ENCODE measurements around the gene RSRC1.
"Not testable (repeated sequence)": the region's sequence is repeated elsewhere in the genome, so short reads cannot be mapped to it uniquely, and the experiment has no call there.

Gene RSRC1

GRCh38 chr3:158134363-158134762 is 24.5 kb downstream of the RSRC1 start:
- no peak for DNase-seq

DNA sequence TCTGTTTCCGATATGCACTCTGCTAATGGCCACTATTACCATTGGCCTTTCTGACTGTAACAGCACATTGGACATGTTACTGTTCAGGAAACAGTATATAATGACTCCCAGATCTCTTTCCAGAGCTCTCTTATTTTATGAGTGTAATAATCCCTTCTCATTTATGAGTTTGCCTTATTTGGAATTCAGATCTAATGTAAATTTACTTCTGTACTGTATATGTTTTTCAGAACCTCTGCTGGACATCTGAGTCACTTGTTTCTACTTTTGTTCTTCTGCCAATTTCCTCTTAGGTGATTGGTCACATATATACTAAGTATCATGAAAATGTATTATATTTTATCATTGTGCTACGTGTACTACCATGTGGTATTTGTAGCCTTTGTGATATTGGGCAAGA is 30.5 kb downstream of the RSRC1 start:
- no peak for DNase-seq

GRCh38 chr3:158148218-158148617 is 38.3 kb downstream of the RSRC1 start:
- DNase-seq, result no peak

DNA sequence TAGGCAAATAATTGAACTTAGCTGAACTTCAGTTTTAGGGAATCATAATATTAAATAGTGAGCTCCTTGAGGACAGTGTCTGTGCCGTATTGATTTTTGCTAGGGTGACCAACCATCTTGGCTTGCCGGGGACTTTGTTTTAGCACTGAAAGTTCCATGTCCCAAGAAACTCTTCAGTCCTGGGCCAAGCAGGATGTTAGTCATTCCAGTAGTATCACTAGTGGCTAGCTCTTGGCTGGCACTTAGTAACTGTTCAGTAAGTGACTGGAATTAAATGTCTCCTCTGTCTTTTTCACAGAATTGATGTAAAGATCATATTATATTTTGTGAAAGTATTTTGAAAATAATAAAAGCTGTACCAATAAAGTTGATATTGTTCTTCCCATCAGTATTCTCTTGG is 42.3 kb downstream of the RSRC1 start:
- DNase-seq, result no peak

DNA sequence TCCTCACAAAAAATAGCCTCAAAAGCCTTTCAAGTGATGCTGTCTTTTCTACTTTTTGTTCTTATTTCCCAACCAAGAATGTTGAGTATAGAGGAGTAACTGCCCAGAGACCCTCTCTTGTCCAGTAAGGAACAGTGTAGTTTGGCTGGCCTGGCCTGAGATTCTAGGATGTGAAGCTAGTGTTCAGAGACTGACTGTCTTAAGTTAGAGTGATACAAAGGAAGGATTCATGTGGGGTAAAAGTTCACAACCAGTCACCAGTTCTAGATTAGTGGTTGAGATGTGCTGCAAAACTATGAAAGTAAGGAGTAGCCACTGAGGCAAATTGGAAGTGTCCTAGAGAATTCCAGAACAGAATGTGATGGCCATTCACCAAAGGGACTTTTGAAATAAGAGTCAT is 49.1 kb downstream of the RSRC1 start:
- no peak for DNase-seq

DNA sequence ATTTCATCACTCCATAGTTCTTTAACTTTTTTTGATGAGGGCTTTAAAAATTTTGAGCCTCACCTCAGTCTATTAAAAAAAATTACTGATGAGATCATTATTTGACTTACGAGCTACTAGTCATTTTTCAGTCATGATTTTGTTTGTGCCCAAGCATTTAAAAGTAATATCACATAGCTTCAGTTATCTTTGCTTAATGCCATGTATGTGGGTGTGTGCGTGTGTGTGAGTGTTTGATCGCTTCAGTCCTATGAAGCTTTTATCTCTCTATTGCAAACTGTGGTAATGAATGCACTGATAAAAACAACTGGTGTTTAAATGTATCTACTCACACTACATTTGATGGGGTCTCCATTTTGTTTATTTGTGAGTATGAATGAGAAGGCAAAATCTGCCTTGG is 49.8 kb downstream of the RSRC1 start:
- no peak for DNase-seq

- no peak for DNase-seq
These were observed 51.1 kb downstream of the RSRC1 start for GRCh38 chr3:158160958-158161357.

- DNase-seq, result no peak
These were observed 55.3 kb downstream of the RSRC1 start for GRCh38 chr3:158165141-158165655.

DNA sequence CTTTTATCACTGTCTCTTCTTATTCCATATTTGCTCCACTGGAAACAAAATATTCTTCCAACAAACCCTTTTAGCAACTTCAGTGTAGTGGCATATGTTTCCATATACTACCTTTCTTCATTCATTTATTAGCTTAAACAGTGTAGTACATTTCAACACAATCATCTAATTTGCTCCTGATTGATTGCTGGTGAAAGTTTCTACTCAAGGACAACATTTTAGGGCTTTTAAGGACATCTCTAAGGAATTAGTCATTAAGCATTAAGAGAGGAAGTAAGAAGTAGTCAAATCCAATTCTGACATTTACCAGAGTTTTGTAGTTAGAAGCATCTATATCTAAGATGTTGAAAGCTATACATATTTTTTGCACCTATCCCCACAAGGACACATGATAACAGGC is 55.8 kb downstream of the RSRC1 start:
- DNase-seq, result no peak

DNA sequence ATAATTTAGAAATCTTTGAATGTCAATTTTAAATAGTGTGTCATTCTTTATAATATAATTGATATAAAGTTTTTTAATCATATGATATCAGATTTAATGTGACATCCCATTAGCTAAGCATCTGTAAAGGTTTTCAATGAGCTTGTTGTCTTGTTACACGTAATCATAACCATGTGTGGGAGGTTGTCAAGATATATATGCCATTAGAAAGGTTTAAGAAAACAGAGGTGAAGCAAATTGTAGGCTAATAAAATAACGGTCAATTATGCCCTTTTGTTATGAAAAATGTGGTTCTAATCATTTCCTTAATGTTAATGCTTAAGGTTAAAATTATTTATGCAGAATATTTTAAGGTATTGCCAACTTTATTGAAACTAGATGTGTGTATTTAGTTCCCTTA is 56.3 kb downstream of the RSRC1 start:
- DNase-seq, result no peak

DNA sequence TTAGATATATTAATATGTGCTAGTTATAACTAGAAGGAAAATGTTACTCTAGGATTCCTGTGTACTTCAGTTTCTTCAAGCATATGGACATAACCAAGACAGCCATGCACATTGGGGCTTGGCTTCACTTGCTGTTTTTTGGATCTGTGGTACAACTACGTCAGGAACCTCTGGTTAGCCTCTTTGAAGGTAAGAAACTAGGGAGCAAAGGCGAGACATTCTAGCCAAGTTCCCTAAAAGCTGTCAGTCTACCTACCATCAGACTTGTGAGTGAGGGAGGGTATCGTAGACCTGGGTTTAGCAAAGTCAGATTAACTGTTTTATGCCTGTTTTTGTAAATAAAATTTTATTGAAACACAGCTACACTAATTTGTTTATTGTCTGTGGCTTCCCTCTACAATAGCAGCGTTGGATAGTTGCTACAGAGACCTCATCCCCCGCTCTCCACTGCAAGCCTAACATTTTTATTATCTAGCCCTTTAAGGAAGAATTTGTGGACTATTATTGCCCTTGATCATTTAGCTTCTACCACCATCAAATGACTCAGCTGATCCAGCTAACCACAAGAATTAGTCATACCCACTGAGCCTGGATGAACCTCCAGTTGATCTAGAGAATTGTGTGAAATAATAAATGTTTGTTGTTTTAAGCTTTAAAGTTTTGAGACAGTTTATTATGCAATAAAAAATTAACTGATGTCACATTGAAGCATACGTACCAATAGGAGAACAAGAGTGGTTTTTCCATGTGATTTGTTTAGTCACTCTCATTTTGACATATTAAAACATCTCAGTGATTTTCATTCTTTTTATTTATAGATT is 58.1 kb downstream of the RSRC1 start:
- no peak for DNase-seq

GRCh38 chr3:158169091-158169491 is 59.2 kb downstream of the RSRC1 start:
- no peak for DNase-seq

GRCh38 chr3:158181096-158181495 is 71.2 kb downstream of the RSRC1 start:
- DNase-seq, result no peak

DNA sequence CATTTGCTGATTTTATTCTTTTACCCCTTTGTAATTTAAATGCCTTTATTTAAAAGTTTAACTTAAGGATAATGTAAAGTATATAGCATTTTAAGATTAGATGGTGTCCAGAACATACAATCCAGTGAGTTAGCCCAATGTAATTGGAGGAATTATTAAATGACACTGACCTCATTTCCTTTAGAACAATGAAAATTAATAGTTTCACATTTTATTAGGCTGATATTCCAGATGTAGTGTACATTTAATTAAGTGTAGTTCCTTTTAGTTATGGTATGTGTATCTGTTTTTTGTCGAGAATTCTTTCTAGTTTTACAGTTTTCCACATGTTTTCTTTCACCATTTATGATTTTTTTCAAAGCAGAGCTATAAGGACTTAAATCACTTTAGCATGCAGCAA is 75.8 kb downstream of the RSRC1 start:
- no peak for DNase-seq

DNA sequence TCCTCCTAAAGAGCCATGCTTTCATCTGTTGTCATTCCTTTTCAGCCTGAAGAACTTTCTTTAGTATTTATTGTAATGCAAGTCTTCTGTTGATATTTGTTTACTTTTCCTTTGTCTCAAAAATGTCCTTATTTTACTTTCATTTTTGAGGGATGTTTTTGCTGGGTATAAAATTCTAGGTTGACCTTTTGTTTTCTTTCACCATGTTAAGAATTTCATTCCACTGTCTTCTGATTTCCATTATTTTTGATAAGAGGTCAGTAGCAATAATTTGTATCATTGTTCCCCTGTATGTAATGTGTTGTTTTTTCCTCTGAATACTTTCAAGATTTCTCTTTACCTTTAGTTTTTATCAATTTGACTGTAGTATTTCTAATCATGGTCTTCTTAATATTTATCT is 91.1 kb downstream of the RSRC1 start:
- DNase-seq, result no peak

DNA sequence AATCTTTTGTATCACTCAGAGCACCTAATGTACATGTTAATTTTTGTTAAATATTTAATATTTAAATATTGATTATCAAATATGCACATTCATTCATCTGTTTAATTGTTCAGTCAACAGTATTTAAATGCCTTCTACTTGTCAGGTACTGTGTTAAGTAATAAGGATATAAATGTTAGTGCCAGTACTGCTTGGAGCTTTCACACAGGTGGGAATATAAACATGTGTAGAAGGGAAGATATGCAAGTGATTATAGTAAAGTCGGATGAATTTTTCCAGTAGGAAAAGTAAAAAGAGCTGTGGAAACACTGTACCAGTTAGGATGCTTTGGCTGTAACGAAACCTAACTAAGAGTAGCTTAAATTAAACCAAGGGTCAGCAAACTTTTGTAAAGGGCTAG is 95.4 kb downstream of the RSRC1 start:
- DNase-seq, result no peak

GRCh38 chr3:158205994-158206393 is 96.1 kb downstream of the RSRC1 start:
- DNase-seq, result no peak

DNA sequence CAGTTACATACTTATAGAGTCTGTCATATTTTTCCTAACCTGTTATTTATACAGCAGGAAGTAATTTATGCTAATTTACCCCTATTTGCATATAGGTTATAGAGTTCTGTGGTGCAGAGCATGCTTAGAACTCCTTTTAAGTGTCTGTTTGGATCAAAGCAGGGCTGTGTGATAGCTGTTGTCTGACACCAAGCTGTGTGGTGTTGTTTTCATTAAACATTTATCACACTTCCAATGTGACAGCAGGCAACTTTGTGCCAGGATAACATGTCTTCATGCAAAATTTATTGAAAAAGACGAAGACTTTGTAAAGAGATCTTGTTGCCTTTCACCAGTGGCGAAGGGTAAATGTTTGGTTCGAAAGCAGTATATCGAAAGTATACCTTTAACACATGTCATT is 100.2 kb downstream of the RSRC1 start:
- DNase-seq, result no peak

DNA sequence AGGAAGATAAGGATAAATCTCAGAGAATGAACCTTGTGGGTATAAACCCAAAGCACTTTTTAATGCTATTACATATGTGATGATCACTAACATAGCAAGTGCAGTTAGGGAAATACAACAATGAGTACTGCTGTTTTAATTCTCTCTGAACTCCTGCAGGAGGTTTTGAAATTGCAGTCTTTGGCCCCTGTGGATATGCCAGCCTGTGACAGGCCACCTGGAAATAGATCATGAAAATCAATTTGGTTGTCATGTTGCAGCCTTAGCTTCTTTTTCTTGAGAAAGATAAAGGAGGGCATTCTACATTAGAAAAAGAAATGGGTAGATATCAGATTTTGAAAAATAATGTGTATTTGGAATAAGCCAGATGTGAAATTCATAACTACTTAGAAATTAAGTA is 103.6 kb downstream of the RSRC1 start:
- DNase-seq, result no peak

- DNase-seq, result no peak
These were observed 108.1 kb downstream of the RSRC1 start for GRCh38 chr3:158217992-158218391.

DNA sequence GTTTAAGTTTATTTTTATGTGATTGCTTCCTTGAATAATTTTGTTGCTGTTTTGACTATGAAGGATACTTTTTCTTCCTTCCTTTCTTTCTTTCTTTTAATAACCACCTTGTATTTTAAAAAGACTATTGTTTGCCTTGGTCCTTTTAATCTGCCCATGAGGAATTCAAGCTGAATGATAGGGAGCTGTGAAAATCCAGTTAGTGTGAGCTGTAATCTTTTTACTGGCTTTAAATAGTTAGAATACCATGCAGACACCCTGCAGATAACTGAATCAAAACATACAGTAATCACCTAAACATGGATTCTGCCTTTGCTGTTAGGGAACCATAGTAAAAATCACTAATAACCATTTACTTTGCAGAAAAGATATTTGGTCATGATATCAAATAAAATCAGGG is 110.7 kb downstream of the RSRC1 start:
- no peak for DNase-seq

- DNase-seq, result no peak
These were observed 111.5 kb downstream of the RSRC1 start for GRCh38 chr3:158221426-158221825.

GRCh38 chr3:158226429-158226828 is 116.5 kb downstream of the RSRC1 start:
- no peak for DNase-seq

- not testable (repeated sequence) for DNase-seq
These were observed 119.1 kb downstream of the RSRC1 start for GRCh38 chr3:158228942-158229341.

- DNase-seq, result no peak
These were observed 123.9 kb downstream of the RSRC1 start for GRCh38 chr3:158233791-158234190.

All from NCI-H2029 treated with DMSO at 0.1 percent for 48 hours (cell line).